ENCODE results near the gene RCOR1. TPM values are rescaled to one million over a fixed set of nuclear protein-coding genes. Genes with fewer than 3 reads are reported as not detected.

The RCOR1 gene
- total RNA-seq, 2 donors from 2014 or later, result 8.4 to 8.7 TPM

DNA sequence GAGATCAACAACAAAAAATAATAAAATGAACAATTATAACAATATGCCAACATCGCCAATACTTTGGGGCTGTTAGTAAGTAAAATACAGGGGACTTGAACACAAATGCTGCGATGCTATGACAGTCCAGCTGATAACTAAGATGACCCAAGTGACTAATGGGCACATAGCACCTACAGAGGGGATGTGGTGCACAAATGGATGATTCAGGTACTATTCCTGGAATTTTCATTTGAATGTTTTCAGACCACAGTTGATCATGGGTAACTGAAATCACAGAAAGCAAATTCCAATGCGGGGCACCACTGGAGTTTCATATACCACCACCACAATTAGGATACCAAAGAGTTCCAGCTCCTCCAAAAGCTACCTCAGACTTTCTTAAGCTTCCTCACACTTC is 82.9 kb downstream of the RCOR1 start:
- H3K4me3 ChIP-seq, result no peak overlapping the region
- no peaks in the 10 kb centered on the region for H3K9me3 ChIP-seq
- TF ChIP-seq, protein P1, sequence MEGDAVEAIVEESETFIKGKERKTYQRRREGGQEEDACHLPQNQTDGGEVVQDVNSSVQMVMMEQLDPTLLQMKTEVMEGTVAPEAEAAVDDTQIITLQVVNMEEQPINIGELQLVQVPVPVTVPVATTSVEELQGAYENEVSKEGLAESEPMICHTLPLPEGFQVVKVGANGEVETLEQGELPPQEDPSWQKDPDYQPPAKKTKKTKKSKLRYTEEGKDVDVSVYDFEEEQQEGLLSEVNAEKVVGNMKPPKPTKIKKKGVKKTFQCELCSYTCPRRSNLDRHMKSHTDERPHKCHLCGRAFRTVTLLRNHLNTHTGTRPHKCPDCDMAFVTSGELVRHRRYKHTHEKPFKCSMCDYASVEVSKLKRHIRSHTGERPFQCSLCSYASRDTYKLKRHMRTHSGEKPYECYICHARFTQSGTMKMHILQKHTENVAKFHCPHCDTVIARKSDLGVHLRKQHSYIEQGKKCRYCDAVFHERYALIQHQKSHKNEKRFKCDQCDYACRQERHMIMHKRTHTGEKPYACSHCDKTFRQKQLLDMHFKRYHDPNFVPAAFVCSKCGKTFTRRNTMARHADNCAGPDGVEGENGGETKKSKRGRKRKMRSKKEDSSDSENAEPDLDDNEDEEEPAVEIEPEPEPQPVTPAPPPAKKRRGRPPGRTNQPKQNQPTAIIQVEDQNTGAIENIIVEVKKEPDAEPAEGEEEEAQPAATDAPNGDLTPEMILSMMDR (IDR thresholded peaks at IDR 0.05), result no peak
- H3K36me3 ChIP-seq, result no peaks in the 10 kb centered on the region
- no peak overlapping the region for H3K27ac ChIP-seq
- H3K4me1 ChIP-seq, result no peaks in the 10 kb centered on the region
- no peak for DNase-seq (ENCODE audit: low spot score)
- H3K27me3 ChIP-seq, result no peaks in the 10 kb centered on the region

DNA sequence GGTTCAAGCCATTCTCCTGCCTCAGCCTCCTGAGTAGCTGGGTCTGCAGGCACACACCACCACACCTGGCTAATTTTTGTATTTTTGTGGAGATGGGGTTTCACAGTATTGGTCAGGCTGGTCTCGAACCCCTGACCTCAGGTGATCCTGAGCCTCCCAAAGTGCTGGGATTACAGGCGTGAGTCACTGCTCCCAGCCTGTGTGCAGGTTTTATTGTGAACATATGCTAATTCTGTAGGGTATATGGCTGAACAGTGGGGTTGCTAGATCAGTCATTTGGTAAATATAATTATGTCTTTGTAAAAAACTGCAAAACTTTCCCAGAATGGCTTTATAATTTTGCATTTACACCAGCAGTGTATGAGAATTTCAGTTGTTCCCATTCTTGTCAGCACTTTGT is 85.9 kb downstream of the RCOR1 start:
- no peaks in the 10 kb centered on the region for H3K36me3 ChIP-seq
- TF ChIP-seq, protein P1 (IDR thresholded peaks at IDR 0.05), result no peak
- H3K9me3 ChIP-seq, result no peaks in the 10 kb centered on the region
- H3K4me1 ChIP-seq, result no peaks in the 10 kb centered on the region
- DNase-seq (ENCODE audit: low spot score), result no peak
- H3K4me3 ChIP-seq, result no peak overlapping the region
- no peaks in the 10 kb centered on the region for H3K27me3 ChIP-seq
- H3K27ac ChIP-seq, result no peak overlapping the region

DNA sequence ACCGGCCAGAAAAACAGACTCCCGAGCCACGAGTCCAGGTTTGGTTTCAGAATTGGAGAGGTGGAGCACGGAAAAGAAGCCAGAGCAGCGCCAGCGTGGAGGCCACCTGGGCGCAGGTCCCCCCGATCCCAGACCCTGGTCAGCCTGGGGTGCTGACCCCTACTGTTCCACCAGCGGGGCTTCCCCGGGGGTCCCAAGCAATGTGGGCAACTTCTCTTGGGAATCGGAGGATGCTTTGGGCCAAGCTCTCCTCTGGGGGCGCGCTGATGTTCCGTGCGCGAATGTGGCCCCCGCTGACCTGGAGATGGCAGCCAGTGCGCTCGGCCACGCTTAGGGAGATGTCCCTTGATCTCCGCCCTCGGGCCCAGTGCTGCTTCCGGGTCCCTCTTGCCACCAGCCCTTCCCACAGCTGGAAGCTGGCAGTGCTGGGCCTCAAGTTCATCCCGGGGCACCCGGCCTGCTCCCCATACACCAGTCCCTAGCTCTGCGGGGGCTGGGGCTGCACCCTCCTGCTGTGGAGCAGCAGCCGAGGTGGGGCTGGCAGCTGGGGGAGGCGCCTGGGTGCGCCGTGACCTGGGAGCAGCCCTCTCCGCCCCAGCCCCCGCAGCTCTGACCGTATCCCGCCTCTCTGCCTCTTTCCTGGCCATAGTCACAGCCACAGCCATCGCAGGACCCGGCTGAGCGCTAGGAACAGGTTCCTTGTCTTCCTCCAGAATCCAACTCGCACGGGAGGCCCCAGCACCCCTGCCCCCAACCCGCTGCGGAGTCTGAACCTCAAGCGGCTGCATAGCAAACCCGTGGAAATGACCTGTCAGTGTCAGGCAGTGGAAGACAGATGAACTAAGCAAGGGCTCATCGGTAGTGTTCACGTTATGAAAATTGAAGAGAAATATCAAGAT is 91.2 kb downstream of the RCOR1 start:
- TF ChIP-seq, protein P1 (IDR thresholded peaks at IDR 0.05), result no peak

DNA sequence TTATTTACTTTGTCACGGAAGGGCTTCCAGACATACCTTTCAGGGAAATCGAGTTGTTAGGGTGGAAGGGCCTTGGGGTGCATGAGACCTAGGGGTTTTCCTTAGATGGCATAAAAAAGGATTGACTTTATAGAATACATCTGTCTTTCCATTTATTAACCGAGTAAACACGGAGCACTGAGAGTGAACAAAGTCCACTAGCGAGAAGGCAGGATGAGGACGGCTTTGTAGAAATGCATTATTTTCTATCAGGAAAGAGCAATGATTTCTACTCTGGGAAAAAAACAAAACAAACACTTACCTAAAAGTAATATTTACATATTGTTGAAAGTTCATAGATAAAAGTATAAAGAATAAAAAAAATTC is 91.8 kb downstream of the RCOR1 start:
- Histone ChIP-seq H3K9me3 (no peaks in the 10 kb centered on the region), H3K27ac (no peak overlapping the region), H3K4me3 (no peak overlapping the region), H3K27me3 (no peaks in the 10 kb centered on the region), H3K36me3 (no peaks in the 10 kb centered on the region), H3K4me1 (no peaks in the 10 kb centered on the region)
- TF ChIP-seq, protein P1 (IDR thresholded peaks at IDR 0.05), result no peak
- DNase-seq (ENCODE audit: low spot score), result no peak

More for the DNA sequence above, 91.2 kb downstream of the RCOR1 start:
- Histone ChIP-seq H3K4me1 (no peaks in the 10 kb centered on the region), H3K27me3 (no peaks in the 10 kb centered on the region), H3K4me3 (no peak overlapping the region), H3K27ac (no peak overlapping the region), H3K36me3 (no peaks in the 10 kb centered on the region), H3K9me3 (no peaks in the 10 kb centered on the region)
- no peak for DNase-seq (ENCODE audit: low spot score)

DNA sequence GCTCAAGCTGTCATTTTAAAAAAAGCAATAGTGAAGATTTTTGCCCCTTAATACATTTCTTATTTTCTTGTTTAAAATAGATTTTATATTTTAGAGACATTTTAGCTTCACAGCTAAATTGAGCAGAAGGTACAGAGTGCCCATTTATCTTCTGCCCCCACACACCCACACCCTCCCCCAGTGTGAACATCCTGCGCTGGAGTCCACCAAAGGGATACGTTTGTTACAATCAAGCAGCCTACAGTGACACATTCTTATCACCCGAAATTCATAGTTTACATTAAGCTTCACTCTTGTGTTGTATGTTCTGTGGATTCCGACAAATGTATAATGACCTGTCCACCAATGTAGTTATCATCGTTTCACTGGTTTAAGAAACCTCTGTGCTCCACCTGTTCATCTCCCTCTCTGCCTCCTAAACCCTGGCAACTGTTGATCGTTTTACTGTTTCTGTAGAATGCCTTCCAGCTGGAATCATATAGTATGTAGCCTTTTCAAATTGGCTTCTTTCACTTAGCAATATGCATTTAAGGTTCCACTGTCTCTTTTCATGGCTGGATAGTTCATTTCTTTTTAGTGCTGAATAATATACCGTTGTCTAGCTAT is 93.8 kb downstream of the RCOR1 start:
- Histone ChIP-seq H3K27me3 (no peaks in the 10 kb centered on the region), H3K4me3 (no peak overlapping the region), H3K36me3 (no peaks in the 10 kb centered on the region), H3K27ac (no peak overlapping the region), H3K4me1 (no peaks in the 10 kb centered on the region), H3K9me3 (no peaks in the 10 kb centered on the region)
- DNase-seq (ENCODE audit: low spot score), result no peak
- TF ChIP-seq, protein P1 (IDR thresholded peaks at IDR 0.05), result no peak

Measured in right atrium auricular region (tissue), 2 donors.